HCT116 (cell line): ENCODE data around the gene CFAP57. TPM values are rescaled to one million over a fixed set of nuclear protein-coding genes. Genes with fewer than 3 reads are reported as not detected.

Experiments used
- ATAC-seq: fragments of 200-7000 bp; cut with Tn5 transposase; 2 replicates; pipeline ENCODE4 v1.9.1; 2020; ENCODE audit warnings: mild to moderate bottlenecking, moderate library complexity
- BruUV-seq: library from RNA; stranded (reverse); fragments of 400-500 nt; replicated peaks from 2 replicates; lab custom pipeline; 2021; lab: Mats Ljungman, UMichigan
- CTCF ChIA-PET: fragments of 300-600 bp; sonication (Branson Sonifier 250); formaldehyde crosslinking; loops from one replicate; lab custom pipeline; 2021; ENCODE audit warnings: antibody characterized with exemption; lab: Charles Lee
- POLR2A ChIA-PET: fragments of 300-600, 350-600 bp; sonication (Branson Sonifier 250); formaldehyde crosslinking; loops from one replicate; lab custom pipeline; 2021; ENCODE audit warnings: antibody characterized with exemption; lab: Charles Lee
- RAD21 ChIA-PET, 2 experiments: fragments of 300-600 bp; sonication (Branson Sonifier 250); formaldehyde crosslinking; loops; one replicate each; lab custom pipeline; 2023; ENCODE audit warnings: low total read pairs in 2 of 2; ENCODE audit not compliant: uncharacterized antibody in 2 of 2, unreplicated experiment in 2 of 2, low non-redundant PET in 1 of 2; lab: Charles Lee
- DNase-seq: peaks from one replicate; pipeline ENCODE4 v3.0.0-alpha.2; 2010; ENCODE audit warnings: low read depth, low spot score
- H2AFZ ChIP-seq: fragments of 200-600 bp; shearing (Covaris generic), sonication (generic); 2 replicates; pipeline ENCODE4 v1.6.1; 2017; ENCODE audit warnings: low read depth, mixed run types, mixed read lengths, antibody characterized with exemption, low read length; ENCODE audit not compliant: poor library complexity, severe bottlenecking
- H3K27ac ChIP-seq: 2 replicates; pipeline ENCODE4 v1.5.1; 2012; ENCODE audit warnings: low read depth, low read length
- H3K27me3 ChIP-seq: fragments of 200-600 bp; sonication (generic); 2 replicates; pipeline ENCODE4 v1.6.1; 2016; ENCODE audit warnings: mixed run types, low read length, mixed read lengths; ENCODE audit not compliant: insufficient read depth
- H3K36me3 ChIP-seq, 2 experiments: fragments of 200-500 bp in 1 of 2; fragments of 200-600 bp in 1 of 2; sonication (Bioruptor generic) in 1 of 2; sonication (generic) in 1 of 2; 2 replicates each; pipeline versions ENCODE4 v1.5.1 to v1.6.1; 2014 to 2016; ENCODE audit warnings: low read length in 2 of 2, inconsistent platforms in 1 of 2, mixed read lengths in 1 of 2, mixed run types in 1 of 2; ENCODE audit not compliant: insufficient read depth in 2 of 2, control insufficient read depth in 1 of 2
- H3K4me1 ChIP-seq, 2 experiments: fragments of 200-600 bp in 1 of 2; sonication (generic) in 1 of 2; 2 replicates each; pipeline versions ENCODE4 v1.5.1 to v1.6.1; 2012 to 2017; ENCODE audit warnings: low read length in 2 of 2, inconsistent platforms in 1 of 2, mild to moderate bottlenecking in 1 of 2, mixed read lengths in 1 of 2, mixed run types in 1 of 2, moderate library complexity in 1 of 2; ENCODE audit not compliant: insufficient read depth in 2 of 2, control insufficient read depth in 1 of 2
- H3K4me2 ChIP-seq: fragments of 200-600 bp; sonication (generic); 2 replicates; pipeline ENCODE4 v1.6.1; 2017; ENCODE audit warnings: mixed run types, low read length, mixed read lengths
- H3K4me3 ChIP-seq, 2 experiments: fragments of 200-600 bp in 1 of 2; sonication (generic) in 1 of 2; replicated peaks in 1 of 2; 2 replicates each; pipeline ENCODE4 v1.5.1; 2011 to 2016; ENCODE audit warnings: low read length in 2 of 2, control low read depth in 1 of 2, low read depth in 1 of 2, mild to moderate bottlenecking in 1 of 2, mixed read lengths in 1 of 2, mixed run types in 1 of 2
- H3K79me2 ChIP-seq: fragments of 200-600 bp; sonication (generic); 2 replicates; pipeline ENCODE4 v1.6.1; 2017; ENCODE audit warnings: mild to moderate bottlenecking, mixed run types, low read length, moderate library complexity, mixed read lengths; ENCODE audit not compliant: insufficient read depth
- H3K9ac ChIP-seq: fragments of 200-600 bp; sonication (generic); 2 replicates; pipeline ENCODE4 v1.6.1; 2016; ENCODE audit warnings: low read length, mixed read lengths
- H3K9me2 ChIP-seq: fragments of 200-600 bp; sonication (generic), shearing (Covaris generic); 2 replicates; pipeline ENCODE4 v1.6.1; 2017; ENCODE audit warnings: mixed run types, mild to moderate bottlenecking, moderate library complexity; ENCODE audit not compliant: insufficient read depth
- H3K9me3 ChIP-seq, 2 experiments: fragments of 200-500 bp in 1 of 2; fragments of 200-600 bp in 1 of 2; sonication (Bioruptor generic) in 1 of 2; sonication (generic) in 1 of 2; 2 replicates each; pipeline ENCODE4 v1.6.1; 2014 to 2017; ENCODE audit warnings: low read length in 2 of 2, mixed read lengths in 2 of 2, inconsistent platforms in 1 of 2, low read depth in 1 of 2, mild to moderate bottlenecking in 1 of 2, mixed run types in 1 of 2, moderate library complexity in 1 of 2; ENCODE audit not compliant: control insufficient read depth in 1 of 2, insufficient read depth in 1 of 2
- H4K20me1 ChIP-seq: fragments of 200-600 bp; sonication (generic), shearing (Covaris generic); 2 replicates; pipeline ENCODE4 v1.6.1; 2017; ENCODE audit warnings: mixed run types, mild to moderate bottlenecking, moderate library complexity; ENCODE audit not compliant: insufficient read depth
- CBX3 ChIP-seq: IDR thresholded peaks from 2 replicates; pipeline ENCODE4 v1.6.1; 2012; ENCODE audit warnings: low read depth
- CEBPB ChIP-seq: IDR thresholded peaks from 2 replicates; pipeline ENCODE4 v1.6.1; 2012; ENCODE audit warnings: low read depth
- EZH2phosphoT487 ChIP-seq: fragments of 200-600 bp; IDR thresholded peaks from 2 replicates; pipeline ENCODE4 v1.6.1; 2018; ENCODE audit warnings: antibody characterized with exemption, borderline replicate concordance
- JUND ChIP-seq: IDR thresholded peaks from 2 replicates; pipeline ENCODE4 v1.6.1; 2012
- POLR2AphosphoS5 ChIP-seq: IDR thresholded peaks from 2 replicates; pipeline ENCODE4 v1.6.1; 2011; ENCODE audit warnings: mild to moderate bottlenecking, low read depth, low read length, moderate library complexity
- RAD21 ChIP-seq: IDR thresholded peaks from 2 replicates; pipeline ENCODE4 v1.6.1; 2012; ENCODE audit warnings: low read depth, mild to moderate bottlenecking
- SP1 ChIP-seq: IDR thresholded peaks from 2 replicates; pipeline ENCODE4 v1.6.1; 2012; ENCODE audit warnings: low read depth
- SRF ChIP-seq: IDR thresholded peaks from 2 replicates; pipeline ENCODE4 v1.6.1; 2012; ENCODE audit warnings: low read depth
- YY1 ChIP-seq: IDR thresholded peaks from 2 replicates; pipeline ENCODE4 v1.6.1; 2011; ENCODE audit warnings: low read length, low read depth, moderate library complexity, mild to moderate bottlenecking; ENCODE audit not compliant: insufficient replicate concordance; ENCODE audit errors: extremely low read depth
- ZFX ChIP-seq: fragments of 450-650 bp; IDR thresholded peaks from 2 replicates; pipeline ENCODE4 v1.6.1; 2017
- ZNF274 ChIP-seq: fragments of 200-500 bp; sonication (Bioruptor generic); IDR thresholded peaks from 2 replicates; pipeline ENCODE4 v1.6.1; 2014; ENCODE audit warnings: mild to moderate bottlenecking, low read depth, low read length, inconsistent platforms
- intact Hi-C: fragments of 100-400 bp; cut with micrococcal nuclease; formaldehyde crosslinking; loops from 2 replicates; pipeline ENCODE4 v1.10.0; 2022
- total RNA-seq: library from RNA; stranded (reverse); gene quantifications from one replicate; pipeline ENCODE4 v1.2.1, GENCODE V29; 2021; ENCODE audit not compliant: unreplicated experiment
- TF ChIP-seq, protein P1 (sequence below): IDR thresholded peaks from 2 replicates; pipeline ENCODE4 v1.6.1; 2012
- TF ChIP-seq, protein P2 (sequence below): IDR thresholded peaks from 2 replicates; pipeline ENCODE4 v1.6.1; 2011; ENCODE audit warnings: mild to moderate bottlenecking, low read length, moderate library complexity; ENCODE audit not compliant: insufficient replicate concordance; ENCODE audit errors: extremely low read depth
- TF ChIP-seq, protein P3 (sequence below): IDR thresholded peaks from 2 replicates; pipeline ENCODE4 v1.6.1; 2012

CFAP57 gene
- total RNA-seq, 1 experiment from 2014 or later = 0.49 TPM

DNA sequence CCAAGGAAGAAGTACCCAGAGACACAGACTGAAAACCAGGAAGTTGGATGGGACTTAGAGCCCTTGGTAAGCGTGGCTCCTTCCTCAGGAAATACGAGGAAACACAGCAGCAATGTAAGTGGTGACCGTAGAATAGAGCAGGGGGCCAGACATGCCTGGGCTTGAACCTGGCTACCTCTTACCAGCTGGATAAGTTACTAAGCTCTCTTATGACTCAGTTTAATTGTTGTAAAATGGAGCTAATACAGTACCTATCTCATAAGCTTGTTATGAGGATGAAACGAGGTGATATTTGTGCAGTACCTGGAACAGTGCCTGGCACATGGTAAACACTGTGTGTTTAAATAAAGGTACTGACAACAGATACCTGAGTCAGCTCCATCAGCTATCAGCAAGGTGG, 19.3 kb upstream of the CFAP57 start:
- CTCF ChIA-PET = interaction anchor here (1.6 kb wide), 1 partner anchor 9 kb away, joined by 9 read pairs; no protein-coding TSS in a partner anchor
- Histone ChIP-seq H3K9me3 (no peaks in the 10 kb centered on the region), H3K4me1 (peaks cover 2 to 9% of the 10 kb centered on the region in 2 experiments; a peak in 3 of 4 replicates), H3K9ac (no peak overlapping the region), H3K79me2 (no peaks in the 10 kb centered on the region), H3K4me2 (peak overlapping the region; percentile 1; the same call in 1 of the 2 replicates), H4K20me1 (no peaks in the 10 kb centered on the region), H2AFZ (peak overlapping the region; percentile 81), H3K9me2 (no peaks in the 10 kb centered on the region), H3K27me3 (no peaks in the 10 kb centered on the region), H3K36me3 (no peaks in the 10 kb centered on the region), H3K27ac (no peak overlapping the region), H3K4me3 (no peak overlapping the region)
- no peak; the same call in 1 of the 2 replicates for ATAC-seq
- intact Hi-C loops = no loop called here
- TF ChIP-seq, protein P1, sequence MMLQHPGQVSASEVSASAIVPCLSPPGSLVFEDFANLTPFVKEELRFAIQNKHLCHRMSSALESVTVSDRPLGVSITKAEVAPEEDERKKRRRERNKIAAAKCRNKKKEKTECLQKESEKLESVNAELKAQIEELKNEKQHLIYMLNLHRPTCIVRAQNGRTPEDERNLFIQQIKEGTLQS = no peak
- RAD21 ChIA-PET = no interaction called here
- POLR2A ChIA-PET = no interaction called here
- BruUV-seq = no TSS peak
- no peak for DNase-seq

DNA sequence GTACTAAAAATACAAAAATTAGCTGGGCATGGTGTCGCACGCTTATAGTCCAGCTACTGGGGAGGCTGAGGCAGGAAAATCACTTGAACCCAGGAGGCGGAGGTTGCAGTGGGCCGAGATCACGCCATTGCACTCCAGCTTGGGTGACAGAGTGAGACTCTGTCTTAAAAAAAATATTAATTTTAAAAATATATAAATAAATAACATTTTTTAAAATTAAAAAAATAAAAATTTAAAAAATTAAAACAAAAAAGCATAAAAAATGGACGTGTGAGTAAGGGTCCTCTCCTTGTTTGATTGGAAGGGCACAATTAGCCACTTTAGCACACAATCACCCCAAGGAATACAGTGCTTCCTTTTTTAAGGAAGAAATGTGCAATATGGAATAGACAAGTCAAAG, 18.7 kb upstream of the CFAP57 start:
- Histone ChIP-seq H3K27me3 (no peaks in the 10 kb centered on the region), H2AFZ (no peak overlapping the region), H3K4me1 (peaks cover 2 to 8% of the 10 kb centered on the region in 2 experiments; a peak in 3 of 4 replicates), H3K27ac (no peak overlapping the region), H3K4me2 (no peak overlapping the region), H3K36me3 (no peaks in the 10 kb centered on the region), H3K9me3 (no peaks in the 10 kb centered on the region), H3K79me2 (no peaks in the 10 kb centered on the region), H4K20me1 (no peaks in the 10 kb centered on the region), H3K9ac (no peak overlapping the region), H3K9me2 (no peaks in the 10 kb centered on the region), H3K4me3 (no peak overlapping the region)
- DNase-seq (no peak), ATAC-seq (no peak)
- BruUV-seq = no TSS peak
- POLR2A ChIA-PET = no interaction called here
- RAD21 ChIA-PET = no interaction called here
- intact Hi-C loops = no loop called here
- TF ChIP-seq ZFX (no peak), POLR2AphosphoS5 (no peak), CBX3 (no peak), JUND (no peak), EZH2phosphoT487 (no peak), ZNF274 (no peak), CEBPB (no peak), YY1 (no peak), SP1 (no peak), SRF (no peak), RAD21 (no peak)
- TF ChIP-seq, protein P1 = no peak
- TF ChIP-seq, protein P2, sequence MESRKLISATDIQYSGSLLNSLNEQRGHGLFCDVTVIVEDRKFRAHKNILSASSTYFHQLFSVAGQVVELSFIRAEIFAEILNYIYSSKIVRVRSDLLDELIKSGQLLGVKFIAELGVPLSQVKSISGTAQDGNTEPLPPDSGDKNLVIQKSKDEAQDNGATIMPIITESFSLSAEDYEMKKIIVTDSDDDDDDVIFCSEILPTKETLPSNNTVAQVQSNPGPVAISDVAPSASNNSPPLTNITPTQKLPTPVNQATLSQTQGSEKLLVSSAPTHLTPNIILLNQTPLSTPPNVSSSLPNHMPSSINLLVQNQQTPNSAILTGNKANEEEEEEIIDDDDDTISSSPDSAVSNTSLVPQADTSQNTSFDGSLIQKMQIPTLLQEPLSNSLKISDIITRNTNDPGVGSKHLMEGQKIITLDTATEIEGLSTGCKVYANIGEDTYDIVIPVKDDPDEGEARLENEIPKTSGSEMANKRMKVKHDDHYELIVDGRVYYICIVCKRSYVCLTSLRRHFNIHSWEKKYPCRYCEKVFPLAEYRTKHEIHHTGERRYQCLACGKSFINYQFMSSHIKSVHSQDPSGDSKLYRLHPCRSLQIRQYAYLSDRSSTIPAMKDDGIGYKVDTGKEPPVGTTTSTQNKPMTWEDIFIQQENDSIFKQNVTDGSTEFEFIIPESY = no peak
- TF ChIP-seq, protein P3, sequence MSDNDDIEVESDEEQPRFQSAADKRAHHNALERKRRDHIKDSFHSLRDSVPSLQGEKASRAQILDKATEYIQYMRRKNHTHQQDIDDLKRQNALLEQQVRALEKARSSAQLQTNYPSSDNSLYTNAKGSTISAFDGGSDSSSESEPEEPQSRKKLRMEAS = no peak
- CTCF ChIA-PET = interaction anchor here (1.6 kb wide), 1 partner anchor 10 kb away, joined by 9 read pairs; no protein-coding TSS in a partner anchor
